WTC11 (cell line): ENCODE measurements around the gene ARL10. TPM values are rescaled to one million over a fixed set of nuclear protein-coding genes. Genes with fewer than 3 reads are reported as not detected.

Experiments
- ATAC-seq: fragments of 200-7000 bp; cut with Tn5 transposase; 2 replicates; pipeline ENCODE4 v1.10.0; 2021; ENCODE audit warnings: mild to moderate bottlenecking, moderate library complexity
- CTCF ChIA-PET: fragments of 300-600 bp; sonication (Branson Sonifier 250); formaldehyde crosslinking; loops from one replicate; lab custom pipeline; 2021; ENCODE audit warnings: antibody characterized with exemption; lab: Charles Lee
- POLR2A ChIA-PET: fragments of 350-600 bp; sonication (Branson Sonifier 250); formaldehyde crosslinking; loops from one replicate; lab custom pipeline; 2021; ENCODE audit warnings: antibody characterized with exemption; lab: Charles Lee
- DNase-seq: peaks from one replicate; pipeline ENCODE4 v3.0.0; 2021; ENCODE audit warnings: low spot score
- H3K27ac Mint-ChIP-seq: 2 replicates; pipeline ENCODE4 v1.8.0; 2021; ENCODE audit warnings: mixed read lengths
- H3K27me3 Mint-ChIP-seq: 2 replicates; pipeline ENCODE4 v1.8.0; 2021; ENCODE audit warnings: low read depth, mild to moderate bottlenecking, moderate library complexity, mixed read lengths
- H3K36me3 Mint-ChIP-seq: 2 replicates; pipeline ENCODE4 v1.8.0; 2021; ENCODE audit warnings: mixed read lengths
- H3K4me1 Mint-ChIP-seq: 2 replicates; pipeline ENCODE4 v1.8.0; 2022; ENCODE audit warnings: mixed read lengths
- H3K4me3 Mint-ChIP-seq: 2 replicates; pipeline ENCODE4 v1.8.0; 2021; ENCODE audit warnings: mild to moderate bottlenecking, moderate library complexity, mixed read lengths
- H3K9me3 Mint-ChIP-seq: 2 replicates; pipeline ENCODE4 v1.8.0; 2021; ENCODE audit warnings: mixed read lengths
- CBFB ChIP-seq: sonication (generic); formaldehyde crosslinking; IDR thresholded peaks from 2 replicates; pipeline ENCODE4 v1.8.1; 2022; ENCODE audit warnings: mild to moderate bottlenecking, low read depth, missing genetic modification reagents
- CREM ChIP-seq: sonication (generic); formaldehyde crosslinking; IDR thresholded peaks from 2 replicates; pipeline ENCODE4 v1.8.1; 2022; ENCODE audit warnings: mild to moderate bottlenecking, missing genetic modification reagents, moderate library complexity
- EMX1 ChIP-seq: fragments of 250-450 bp; sonication (Bioruptor Pico); IDR thresholded peaks from 2 replicates; pipeline ENCODE4 v1.8.0; 2021; ENCODE audit warnings: mild to moderate bottlenecking
- FOXJ3 ChIP-seq: sonication (generic); formaldehyde crosslinking; IDR thresholded peaks from 2 replicates; pipeline ENCODE4 v1.9.0; 2021; ENCODE audit warnings: missing genetic modification reagents, mild to moderate bottlenecking, borderline replicate concordance
- FOXK1 ChIP-seq: sonication (generic); formaldehyde crosslinking; IDR thresholded peaks from 2 replicates; pipeline ENCODE4 v1.8.0; 2022; ENCODE audit warnings: mild to moderate bottlenecking, moderate library complexity, missing genetic modification reagents
- FOXP1 ChIP-seq: sonication (generic); formaldehyde crosslinking; IDR thresholded peaks from 2 replicates; pipeline ENCODE4 v1.8.0; 2022; ENCODE audit warnings: missing genetic modification reagents, mild to moderate bottlenecking, moderate library complexity, borderline replicate concordance
- HMGA2 ChIP-seq: fragments of 250-450 bp; sonication (Bioruptor Pico); IDR thresholded peaks from 2 replicates; pipeline ENCODE4 v1.4.0; 2021; ENCODE audit warnings: mild to moderate bottlenecking, moderate library complexity
- JUN ChIP-seq: sonication (generic); formaldehyde crosslinking; IDR thresholded peaks from 2 replicates; pipeline ENCODE4 v1.8.0; 2023; ENCODE audit warnings: mild to moderate bottlenecking, missing genetic modification reagents
- NFATC4 ChIP-seq: fragments of 250-450 bp; sonication (Bioruptor Pico); IDR thresholded peaks from 2 replicates; pipeline ENCODE4 v1.9.0; 2021; ENCODE audit warnings: mild to moderate bottlenecking
- ZNF317 ChIP-seq: sonication (generic); formaldehyde crosslinking; IDR thresholded peaks from 2 replicates; pipeline ENCODE4 v1.8.1; 2023; ENCODE audit warnings: low read depth, mild to moderate bottlenecking, moderate library complexity, missing genetic modification reagents, borderline replicate concordance
- total RNA-seq: library from RNA; stranded (reverse); gene quantifications from 3 replicates; pipeline ENCODE4 v1.2.3, GENCODE V29; 2021
- TF ChIP-seq, protein P1 (sequence below): sonication (generic); formaldehyde crosslinking; IDR thresholded peaks from 2 replicates; pipeline ENCODE4 v1.8.0; 2022; ENCODE audit warnings: missing genetic modification reagents
- TF ChIP-seq, protein P2 (sequence below): sonication (generic); formaldehyde crosslinking; IDR thresholded peaks from 2 replicates; pipeline ENCODE4 v1.8.0; 2022; ENCODE audit warnings: mild to moderate bottlenecking, missing genetic modification reagents
- TF ChIP-seq, protein P3 (sequence below): sonication (generic); formaldehyde crosslinking; IDR thresholded peaks from 2 replicates; pipeline ENCODE4 v1.8.0; 2022; ENCODE audit warnings: mild to moderate bottlenecking, missing genetic modification reagents
- TF ChIP-seq, protein P4 (sequence below): sonication (generic); formaldehyde crosslinking; IDR thresholded peaks from 2 replicates; pipeline ENCODE4 v1.8.1; 2023; ENCODE audit warnings: mild to moderate bottlenecking, missing genetic modification reagents, borderline replicate concordance
- TF ChIP-seq, protein P5 (sequence below): sonication (generic); formaldehyde crosslinking; conservative IDR thresholded peaks from 2 replicates; pipeline ENCODE4 v1.8.1; 2023; ENCODE audit warnings: mild to moderate bottlenecking, low read depth, missing genetic modification reagents, moderate library complexity
- TF ChIP-seq, protein P6 (sequence below): sonication (generic); formaldehyde crosslinking; IDR thresholded peaks from 2 replicates; pipeline ENCODE4 v1.8.1; 2023; ENCODE audit warnings: mild to moderate bottlenecking, missing genetic modification reagents, moderate library complexity
- TF ChIP-seq, protein P7 (sequence below): fragments of 250-450 bp; sonication (Bioruptor Pico); IDR thresholded peaks from 2 replicates; pipeline ENCODE4 v1.9.0; 2021; ENCODE audit warnings: mild to moderate bottlenecking
- TF ChIP-seq, protein P8 (sequence below): sonication (generic); formaldehyde crosslinking; IDR thresholded peaks from 2 replicates; pipeline ENCODE4 v1.8.1; 2022; ENCODE audit warnings: low read depth, mild to moderate bottlenecking, moderate library complexity, missing genetic modification reagents, borderline replicate concordance
- TF ChIP-seq, protein P9 (sequence below): sonication (generic); formaldehyde crosslinking; IDR thresholded peaks from 2 replicates; pipeline ENCODE4 v1.8.1; 2022; ENCODE audit warnings: mild to moderate bottlenecking, missing genetic modification reagents, moderate library complexity, borderline replicate concordance

The ARL10 gene
- total RNA-seq, 1 experiment from 2014 or later: 6.8 TPM

DNA sequence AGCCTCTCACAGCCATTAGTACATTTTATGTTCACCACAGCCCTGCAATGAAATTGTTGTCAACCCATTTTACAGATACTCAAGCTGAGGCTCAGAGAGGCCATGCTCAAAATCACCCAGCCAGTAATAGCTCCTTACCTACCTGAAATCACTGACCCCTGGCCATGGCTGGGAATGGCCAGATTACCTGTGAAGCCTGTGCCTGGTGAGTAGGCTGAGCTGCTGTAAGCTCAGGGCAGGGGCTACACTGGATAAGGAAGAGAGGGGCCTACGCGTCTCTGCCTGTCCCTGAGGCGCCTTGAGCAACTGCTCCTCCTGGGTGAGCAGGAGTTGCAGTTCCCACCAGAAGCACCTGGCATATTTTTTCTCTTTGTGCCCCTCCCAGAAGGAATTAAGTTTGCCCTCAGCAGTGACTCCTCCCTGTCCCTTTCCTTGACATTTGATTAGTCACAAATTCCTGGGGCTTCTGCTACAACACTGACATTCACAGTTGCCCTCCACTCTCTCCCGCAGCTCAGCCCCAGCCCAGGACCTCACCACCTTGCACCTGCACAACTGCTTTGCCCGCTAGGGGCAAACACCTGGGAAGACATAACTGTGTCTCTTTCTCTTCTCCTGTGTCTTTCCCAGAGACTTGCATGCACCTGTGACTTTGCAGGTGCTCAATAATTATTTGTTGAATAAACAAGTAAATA lies 45.3 kb downstream of the ARL10 start:
- Mint-ChIP-seq H3K9me3 (no peaks in the 10 kb centered on the region), H3K4me1 (peaks cover 3% of the 10 kb centered on the region), H3K36me3 (no peaks in the 10 kb centered on the region), H3K27me3 (no peaks in the 10 kb centered on the region), H3K27ac (peak overlapping the region; percentile 54; the same call in 1 of the 2 replicates), H3K4me3 (no peak overlapping the region)
- DNase-seq (no peak), ATAC-seq (peak; percentile 51)
- POLR2A ChIA-PET: no interaction called here
- CTCF ChIA-PET: interaction anchor here (1.0 kb wide), 1 partner anchor 37 kb away, joined by 5 read pairs; no protein-coding TSS in a partner anchor
- TF ChIP-seq CREM (no peak), JUN (CRISPR knock-in tag) (no peak), NFATC4 (no peak), FOXP1 (CRISPR knock-in tag) (no peak), CBFB (no peak), FOXJ3 (CRISPR knock-in tag) (no peak), ZNF317 (CRISPR knock-in tag) (no peak), EMX1 (no peak), HMGA2 (CRISPR knock-in tag) (no peak), FOXK1 (no peak)
- TF ChIP-seq, protein P1, sequence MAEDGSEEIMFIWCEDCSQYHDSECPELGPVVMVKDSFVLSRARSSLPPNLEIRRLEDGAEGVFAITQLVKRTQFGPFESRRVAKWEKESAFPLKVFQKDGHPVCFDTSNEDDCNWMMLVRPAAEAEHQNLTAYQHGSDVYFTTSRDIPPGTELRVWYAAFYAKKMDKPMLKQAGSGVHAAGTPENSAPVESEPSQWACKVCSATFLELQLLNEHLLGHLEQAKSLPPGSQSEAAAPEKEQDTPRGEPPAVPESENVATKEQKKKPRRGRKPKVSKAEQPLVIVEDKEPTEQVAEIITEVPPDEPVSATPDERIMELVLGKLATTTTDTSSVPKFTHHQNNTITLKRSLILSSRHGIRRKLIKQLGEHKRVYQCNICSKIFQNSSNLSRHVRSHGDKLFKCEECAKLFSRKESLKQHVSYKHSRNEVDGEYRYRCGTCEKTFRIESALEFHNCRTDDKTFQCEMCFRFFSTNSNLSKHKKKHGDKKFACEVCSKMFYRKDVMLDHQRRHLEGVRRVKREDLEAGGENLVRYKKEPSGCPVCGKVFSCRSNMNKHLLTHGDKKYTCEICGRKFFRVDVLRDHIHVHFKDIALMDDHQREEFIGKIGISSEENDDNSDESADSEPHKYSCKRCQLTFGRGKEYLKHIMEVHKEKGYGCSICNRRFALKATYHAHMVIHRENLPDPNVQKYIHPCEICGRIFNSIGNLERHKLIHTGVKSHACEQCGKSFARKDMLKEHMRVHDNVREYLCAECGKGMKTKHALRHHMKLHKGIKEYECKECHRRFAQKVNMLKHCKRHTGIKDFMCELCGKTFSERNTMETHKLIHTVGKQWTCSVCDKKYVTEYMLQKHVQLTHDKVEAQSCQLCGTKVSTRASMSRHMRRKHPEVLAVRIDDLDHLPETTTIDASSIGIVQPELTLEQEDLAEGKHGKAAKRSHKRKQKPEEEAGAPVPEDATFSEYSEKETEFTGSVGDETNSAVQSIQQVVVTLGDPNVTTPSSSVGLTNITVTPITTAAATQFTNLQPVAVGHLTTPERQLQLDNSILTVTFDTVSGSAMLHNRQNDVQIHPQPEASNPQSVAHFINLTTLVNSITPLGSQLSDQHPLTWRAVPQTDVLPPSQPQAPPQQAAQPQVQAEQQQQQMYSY (CRISPR knock-in tag): no peak
- TF ChIP-seq, protein P2, sequence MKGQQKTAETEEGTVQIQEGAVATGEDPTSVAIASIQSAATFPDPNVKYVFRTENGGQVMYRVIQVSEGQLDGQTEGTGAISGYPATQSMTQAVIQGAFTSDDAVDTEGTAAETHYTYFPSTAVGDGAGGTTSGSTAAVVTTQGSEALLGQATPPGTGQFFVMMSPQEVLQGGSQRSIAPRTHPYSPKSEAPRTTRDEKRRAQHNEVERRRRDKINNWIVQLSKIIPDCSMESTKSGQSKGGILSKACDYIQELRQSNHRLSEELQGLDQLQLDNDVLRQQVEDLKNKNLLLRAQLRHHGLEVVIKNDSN (CRISPR knock-in tag): no peak
- TF ChIP-seq, protein P3, sequence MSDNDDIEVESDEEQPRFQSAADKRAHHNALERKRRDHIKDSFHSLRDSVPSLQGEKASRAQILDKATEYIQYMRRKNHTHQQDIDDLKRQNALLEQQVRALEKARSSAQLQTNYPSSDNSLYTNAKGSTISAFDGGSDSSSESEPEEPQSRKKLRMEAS (CRISPR knock-in tag): no peak
- TF ChIP-seq, protein P4, sequence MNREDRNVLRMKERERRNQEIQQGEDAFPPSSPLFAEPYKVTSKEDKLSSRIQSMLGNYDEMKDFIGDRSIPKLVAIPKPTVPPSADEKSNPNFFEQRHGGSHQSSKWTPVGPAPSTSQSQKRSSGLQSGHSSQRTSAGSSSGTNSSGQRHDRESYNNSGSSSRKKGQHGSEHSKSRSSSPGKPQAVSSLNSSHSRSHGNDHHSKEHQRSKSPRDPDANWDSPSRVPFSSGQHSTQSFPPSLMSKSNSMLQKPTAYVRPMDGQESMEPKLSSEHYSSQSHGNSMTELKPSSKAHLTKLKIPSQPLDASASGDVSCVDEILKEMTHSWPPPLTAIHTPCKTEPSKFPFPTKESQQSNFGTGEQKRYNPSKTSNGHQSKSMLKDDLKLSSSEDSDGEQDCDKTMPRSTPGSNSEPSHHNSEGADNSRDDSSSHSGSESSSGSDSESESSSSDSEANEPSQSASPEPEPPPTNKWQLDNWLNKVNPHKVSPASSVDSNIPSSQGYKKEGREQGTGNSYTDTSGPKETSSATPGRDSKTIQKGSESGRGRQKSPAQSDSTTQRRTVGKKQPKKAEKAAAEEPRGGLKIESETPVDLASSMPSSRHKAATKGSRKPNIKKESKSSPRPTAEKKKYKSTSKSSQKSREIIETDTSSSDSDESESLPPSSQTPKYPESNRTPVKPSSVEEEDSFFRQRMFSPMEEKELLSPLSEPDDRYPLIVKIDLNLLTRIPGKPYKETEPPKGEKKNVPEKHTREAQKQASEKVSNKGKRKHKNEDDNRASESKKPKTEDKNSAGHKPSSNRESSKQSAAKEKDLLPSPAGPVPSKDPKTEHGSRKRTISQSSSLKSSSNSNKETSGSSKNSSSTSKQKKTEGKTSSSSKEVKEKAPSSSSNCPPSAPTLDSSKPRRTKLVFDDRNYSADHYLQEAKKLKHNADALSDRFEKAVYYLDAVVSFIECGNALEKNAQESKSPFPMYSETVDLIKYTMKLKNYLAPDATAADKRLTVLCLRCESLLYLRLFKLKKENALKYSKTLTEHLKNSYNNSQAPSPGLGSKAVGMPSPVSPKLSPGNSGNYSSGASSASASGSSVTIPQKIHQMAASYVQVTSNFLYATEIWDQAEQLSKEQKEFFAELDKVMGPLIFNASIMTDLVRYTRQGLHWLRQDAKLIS (CRISPR knock-in tag): no peak
- TF ChIP-seq, protein P5, sequence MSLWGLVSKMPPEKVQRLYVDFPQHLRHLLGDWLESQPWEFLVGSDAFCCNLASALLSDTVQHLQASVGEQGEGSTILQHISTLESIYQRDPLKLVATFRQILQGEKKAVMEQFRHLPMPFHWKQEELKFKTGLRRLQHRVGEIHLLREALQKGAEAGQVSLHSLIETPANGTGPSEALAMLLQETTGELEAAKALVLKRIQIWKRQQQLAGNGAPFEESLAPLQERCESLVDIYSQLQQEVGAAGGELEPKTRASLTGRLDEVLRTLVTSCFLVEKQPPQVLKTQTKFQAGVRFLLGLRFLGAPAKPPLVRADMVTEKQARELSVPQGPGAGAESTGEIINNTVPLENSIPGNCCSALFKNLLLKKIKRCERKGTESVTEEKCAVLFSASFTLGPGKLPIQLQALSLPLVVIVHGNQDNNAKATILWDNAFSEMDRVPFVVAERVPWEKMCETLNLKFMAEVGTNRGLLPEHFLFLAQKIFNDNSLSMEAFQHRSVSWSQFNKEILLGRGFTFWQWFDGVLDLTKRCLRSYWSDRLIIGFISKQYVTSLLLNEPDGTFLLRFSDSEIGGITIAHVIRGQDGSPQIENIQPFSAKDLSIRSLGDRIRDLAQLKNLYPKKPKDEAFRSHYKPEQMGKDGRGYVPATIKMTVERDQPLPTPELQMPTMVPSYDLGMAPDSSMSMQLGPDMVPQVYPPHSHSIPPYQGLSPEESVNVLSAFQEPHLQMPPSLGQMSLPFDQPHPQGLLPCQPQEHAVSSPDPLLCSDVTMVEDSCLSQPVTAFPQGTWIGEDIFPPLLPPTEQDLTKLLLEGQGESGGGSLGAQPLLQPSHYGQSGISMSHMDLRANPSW: no peak
- TF ChIP-seq, protein P6, sequence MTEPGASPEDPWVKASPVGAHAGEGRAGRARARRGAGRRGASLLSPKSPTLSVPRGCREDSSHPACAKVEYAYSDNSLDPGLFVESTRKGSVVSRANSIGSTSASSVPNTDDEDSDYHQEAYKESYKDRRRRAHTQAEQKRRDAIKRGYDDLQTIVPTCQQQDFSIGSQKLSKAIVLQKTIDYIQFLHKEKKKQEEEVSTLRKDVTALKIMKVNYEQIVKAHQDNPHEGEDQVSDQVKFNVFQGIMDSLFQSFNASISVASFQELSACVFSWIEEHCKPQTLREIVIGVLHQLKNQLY (CRISPR knock-in tag): no peak
- TF ChIP-seq, protein P7, sequence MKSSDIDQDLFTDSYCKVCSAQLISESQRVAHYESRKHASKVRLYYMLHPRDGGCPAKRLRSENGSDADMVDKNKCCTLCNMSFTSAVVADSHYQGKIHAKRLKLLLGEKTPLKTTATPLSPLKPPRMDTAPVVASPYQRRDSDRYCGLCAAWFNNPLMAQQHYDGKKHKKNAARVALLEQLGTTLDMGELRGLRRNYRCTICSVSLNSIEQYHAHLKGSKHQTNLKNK (CRISPR knock-in tag): no peak
- TF ChIP-seq, protein P8, sequence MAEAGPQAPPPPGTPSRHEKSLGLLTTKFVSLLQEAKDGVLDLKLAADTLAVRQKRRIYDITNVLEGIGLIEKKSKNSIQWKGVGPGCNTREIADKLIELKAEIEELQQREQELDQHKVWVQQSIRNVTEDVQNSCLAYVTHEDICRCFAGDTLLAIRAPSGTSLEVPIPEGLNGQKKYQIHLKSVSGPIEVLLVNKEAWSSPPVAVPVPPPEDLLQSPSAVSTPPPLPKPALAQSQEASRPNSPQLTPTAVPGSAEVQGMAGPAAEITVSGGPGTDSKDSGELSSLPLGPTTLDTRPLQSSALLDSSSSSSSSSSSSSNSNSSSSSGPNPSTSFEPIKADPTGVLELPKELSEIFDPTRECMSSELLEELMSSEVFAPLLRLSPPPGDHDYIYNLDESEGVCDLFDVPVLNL (CRISPR knock-in tag): no peak
- TF ChIP-seq, protein P9, sequence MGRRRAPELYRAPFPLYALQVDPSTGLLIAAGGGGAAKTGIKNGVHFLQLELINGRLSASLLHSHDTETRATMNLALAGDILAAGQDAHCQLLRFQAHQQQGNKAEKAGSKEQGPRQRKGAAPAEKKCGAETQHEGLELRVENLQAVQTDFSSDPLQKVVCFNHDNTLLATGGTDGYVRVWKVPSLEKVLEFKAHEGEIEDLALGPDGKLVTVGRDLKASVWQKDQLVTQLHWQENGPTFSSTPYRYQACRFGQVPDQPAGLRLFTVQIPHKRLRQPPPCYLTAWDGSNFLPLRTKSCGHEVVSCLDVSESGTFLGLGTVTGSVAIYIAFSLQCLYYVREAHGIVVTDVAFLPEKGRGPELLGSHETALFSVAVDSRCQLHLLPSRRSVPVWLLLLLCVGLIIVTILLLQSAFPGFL: no peak
